Transverse colon (tissue), 4 donors: ENCODE measurements around the gene ARMC2.

Source experiments
- EP300 ChIP-seq: sonication (generic); formaldehyde crosslinking; IDR thresholded peaks from one replicate; pipeline ENCODE4 v1.6.1; 2017; ENCODE audit warnings: antibody characterized with exemption, low read depth
- POLR2A ChIP-seq: fragments of 450-650 bp; IDR thresholded peaks from one replicate; pipeline ENCODE4 v1.6.1; 2016; ENCODE audit warnings: antibody characterized with exemption, mild to moderate bottlenecking, moderate library complexity
- POLR2AphosphoS5 ChIP-seq, 3 donors: sonication (generic); formaldehyde crosslinking; IDR thresholded peaks; one replicate each; pipeline ENCODE4 v1.6.1; 2016; ENCODE audit warnings: antibody characterized with exemption in 3 of 3
- TF ChIP-seq, protein P1 (sequence below), 5 experiments: fragments of 200-600 bp in 3 of 5; fragments of 450-650 bp in 2 of 5; sonication (generic) in 3 of 5; IDR thresholded peaks; 1 replicate in 2 of 5; 2 replicates in 3 of 5; pipeline ENCODE4 v1.5.1; 2016 to 2017; ENCODE audit warnings: antibody characterized with exemption in 5 of 5, inconsistent platforms in 3 of 5, mild to moderate bottlenecking in 2 of 5, moderate library complexity in 1 of 5

DNA sequence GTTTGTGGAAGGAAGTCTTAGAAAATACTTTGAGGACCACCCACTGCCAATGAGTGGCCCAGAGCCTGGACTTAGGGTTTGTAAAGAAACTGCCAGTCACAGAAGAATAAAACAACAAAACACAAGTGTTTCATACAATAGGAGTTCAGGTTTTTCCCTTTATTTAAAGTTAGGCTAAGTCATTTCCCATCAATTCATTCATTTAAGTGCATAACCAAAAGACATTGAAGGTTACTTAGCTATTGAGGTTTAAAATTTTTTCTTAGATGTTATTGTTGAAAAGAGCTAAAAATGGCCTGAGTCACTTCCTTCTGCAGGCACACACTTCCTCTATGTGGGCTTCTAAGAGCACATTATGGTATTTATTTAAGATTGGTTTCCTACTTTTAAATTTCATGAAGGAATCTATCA, 54.2 kb downstream of the ARMC2 start:
- TF ChIP-seq, protein P1, sequence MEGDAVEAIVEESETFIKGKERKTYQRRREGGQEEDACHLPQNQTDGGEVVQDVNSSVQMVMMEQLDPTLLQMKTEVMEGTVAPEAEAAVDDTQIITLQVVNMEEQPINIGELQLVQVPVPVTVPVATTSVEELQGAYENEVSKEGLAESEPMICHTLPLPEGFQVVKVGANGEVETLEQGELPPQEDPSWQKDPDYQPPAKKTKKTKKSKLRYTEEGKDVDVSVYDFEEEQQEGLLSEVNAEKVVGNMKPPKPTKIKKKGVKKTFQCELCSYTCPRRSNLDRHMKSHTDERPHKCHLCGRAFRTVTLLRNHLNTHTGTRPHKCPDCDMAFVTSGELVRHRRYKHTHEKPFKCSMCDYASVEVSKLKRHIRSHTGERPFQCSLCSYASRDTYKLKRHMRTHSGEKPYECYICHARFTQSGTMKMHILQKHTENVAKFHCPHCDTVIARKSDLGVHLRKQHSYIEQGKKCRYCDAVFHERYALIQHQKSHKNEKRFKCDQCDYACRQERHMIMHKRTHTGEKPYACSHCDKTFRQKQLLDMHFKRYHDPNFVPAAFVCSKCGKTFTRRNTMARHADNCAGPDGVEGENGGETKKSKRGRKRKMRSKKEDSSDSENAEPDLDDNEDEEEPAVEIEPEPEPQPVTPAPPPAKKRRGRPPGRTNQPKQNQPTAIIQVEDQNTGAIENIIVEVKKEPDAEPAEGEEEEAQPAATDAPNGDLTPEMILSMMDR (IDR thresholded peaks at IDR 0.05) = no peak
- TF ChIP-seq POLR2A (no peak), POLR2AphosphoS5 (IDR thresholded peaks at IDR 0.05) (no peak), EP300 (no peak)
